Measurements from ENCODE around the gene VASN. TPM values are rescaled to one million over a fixed set of nuclear protein-coding genes. Genes with fewer than 3 reads are reported as not detected.

Gene VASN
- total RNA-seq, 1 experiment from 2014 or later = 7.1 TPM

DNA sequence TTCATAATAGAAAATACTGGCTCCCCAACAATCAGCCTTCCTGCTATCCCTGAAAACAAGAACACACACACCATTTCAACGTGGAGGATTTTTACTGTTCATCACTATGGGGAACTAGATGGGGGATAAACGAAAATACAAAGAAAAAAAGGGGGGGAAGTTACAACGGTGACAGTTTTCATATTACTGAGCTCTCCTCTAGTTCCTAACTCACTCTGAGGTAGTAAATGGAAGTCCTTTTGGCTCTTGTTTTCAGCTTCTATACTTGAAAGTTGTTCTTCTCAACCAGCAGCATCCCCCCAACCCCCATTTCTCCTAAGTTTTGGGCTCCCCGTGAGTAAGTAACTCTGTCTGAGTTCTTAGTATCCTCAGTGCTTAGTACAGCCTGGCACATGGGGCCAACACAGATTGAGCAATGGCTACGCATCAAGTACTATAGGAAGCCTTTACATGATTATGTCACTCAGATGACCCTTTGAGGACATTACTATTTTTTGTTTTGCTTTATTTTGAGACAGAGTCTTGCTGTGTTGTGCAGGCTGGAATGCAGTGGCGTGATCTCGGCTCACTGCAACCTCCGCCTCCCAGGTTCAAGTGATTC, 49.0 kb downstream of the VASN start:
- no peak for DNase-seq (ENCODE audit: low read depth)

DNA sequence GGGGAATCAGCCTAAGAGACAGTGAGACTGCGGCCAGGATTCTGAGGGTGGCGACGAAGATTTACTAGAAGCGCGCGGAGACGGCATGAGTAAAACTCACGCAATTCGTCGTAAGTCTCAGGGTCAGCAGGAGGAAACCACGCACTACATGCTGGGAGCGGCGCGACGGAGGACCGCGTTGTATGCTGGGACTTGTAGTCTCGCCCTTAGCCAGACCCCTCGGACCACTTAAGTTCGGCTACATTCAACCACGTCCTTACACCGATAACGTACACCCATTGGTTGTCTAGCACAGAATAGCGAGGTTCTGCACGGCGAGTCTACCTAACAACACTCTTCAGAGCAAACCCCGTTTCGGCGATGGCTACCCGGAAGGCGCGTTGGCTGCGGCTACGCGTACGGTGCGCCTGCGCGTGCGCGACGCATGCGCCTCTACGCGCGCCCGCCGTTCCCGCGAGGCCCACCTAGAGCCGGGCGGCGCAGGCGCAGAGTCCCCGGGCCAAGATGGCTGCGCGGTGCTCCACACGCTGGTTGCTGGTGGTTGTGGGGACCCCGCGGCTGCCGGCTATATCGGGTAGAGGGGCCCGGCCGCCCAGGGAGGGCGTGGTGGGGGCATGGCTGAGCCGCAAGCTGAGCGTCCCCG, 53.9 kb downstream of the VASN start, which contains the start of gene DNAJA3:
Gene DNAJA3, plus strand, starts transcription at position 491 of the 643 bp plus-strand sequence. Its CDS starts 14 bp downstream, at position 505.
- DNase-seq (ENCODE audit: low read depth) = peak; percentile 94

DNA sequence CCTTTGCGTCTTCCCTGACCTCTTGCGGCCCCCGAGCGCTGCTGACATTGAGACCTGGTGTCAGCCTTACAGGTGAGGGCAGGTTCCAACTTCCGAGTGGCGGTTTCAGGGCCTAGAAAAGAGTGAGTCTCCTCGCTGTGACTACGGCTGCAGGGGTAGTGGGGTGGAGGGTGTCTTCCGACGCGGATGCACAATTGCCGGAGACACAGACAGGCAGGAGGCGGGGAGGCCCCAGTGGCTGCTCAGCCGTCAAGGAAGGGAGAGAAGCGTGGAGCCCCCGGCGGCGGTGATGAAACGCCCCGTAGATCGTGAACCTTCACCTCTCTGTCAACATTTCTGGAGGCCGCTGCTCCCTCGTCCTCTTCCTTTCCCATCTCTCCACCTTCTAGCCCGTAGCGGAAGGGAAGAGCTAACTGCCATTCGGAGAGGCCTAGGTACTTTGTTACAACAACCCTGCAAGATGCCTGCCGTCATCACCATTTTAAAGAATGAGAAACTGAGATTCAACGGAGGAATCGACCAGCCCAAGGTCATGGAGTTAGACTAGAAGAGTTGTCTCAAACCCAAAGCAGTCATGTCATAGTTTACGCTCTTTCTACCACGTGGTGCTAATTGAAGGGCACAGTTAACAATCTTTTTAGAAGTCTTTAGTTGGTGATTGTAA, 54.5 kb downstream of the VASN start:
- DNase-seq (ENCODE audit: low read depth) = no peak

DNA sequence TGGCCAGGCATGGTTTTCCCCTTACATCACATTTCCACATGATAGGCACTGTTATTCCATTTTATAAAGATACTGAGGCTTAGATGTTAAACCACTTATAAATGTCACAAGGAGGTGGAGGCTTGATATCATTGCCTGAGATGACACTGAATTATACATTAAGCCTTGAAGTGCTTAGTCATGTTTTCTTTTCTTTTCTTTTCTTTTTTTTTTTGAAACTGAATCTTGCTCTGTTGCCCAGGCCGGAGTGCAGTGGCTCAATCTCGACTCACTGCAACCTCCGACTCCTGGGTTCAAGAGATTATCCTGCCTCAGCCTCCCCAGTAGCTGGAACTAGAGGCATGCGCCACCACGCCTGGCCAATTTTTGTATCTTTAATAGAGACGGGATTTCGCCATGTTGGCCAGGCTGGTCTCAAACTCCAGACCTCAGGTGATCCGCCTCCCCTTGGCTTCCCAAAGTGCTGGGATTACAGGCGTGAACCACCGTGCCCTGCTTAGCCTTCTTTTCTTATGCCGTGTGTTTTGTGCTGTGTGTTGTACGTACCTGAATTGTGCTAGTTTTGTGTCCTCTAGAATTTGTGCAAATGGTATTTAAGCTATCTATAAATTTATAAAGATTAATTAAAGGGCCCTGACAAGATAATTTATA, 55.2 kb downstream of the VASN start:
- no peak for DNase-seq (ENCODE audit: low read depth)

DNA sequence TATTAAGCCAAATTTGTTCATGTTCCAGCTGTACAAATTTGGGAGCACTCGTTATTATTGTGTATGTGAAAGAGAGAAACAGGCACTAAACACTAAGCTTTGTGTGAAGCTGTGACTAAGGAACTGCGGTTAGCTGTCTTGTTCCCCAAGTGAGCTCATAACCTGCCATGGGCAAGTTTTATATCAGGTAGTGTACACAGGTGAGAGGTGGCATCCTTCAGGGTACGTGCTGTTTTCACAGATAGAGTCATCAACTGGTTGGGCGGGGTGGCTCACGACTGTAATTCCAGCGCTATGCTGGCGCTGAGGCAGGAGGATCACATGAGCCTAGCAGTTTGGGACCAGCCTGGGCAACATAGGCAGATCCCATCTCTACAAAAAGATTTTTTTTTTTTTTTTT, 56.9 kb downstream of the VASN start:
- no peak for DNase-seq (ENCODE audit: low read depth)

DNA sequence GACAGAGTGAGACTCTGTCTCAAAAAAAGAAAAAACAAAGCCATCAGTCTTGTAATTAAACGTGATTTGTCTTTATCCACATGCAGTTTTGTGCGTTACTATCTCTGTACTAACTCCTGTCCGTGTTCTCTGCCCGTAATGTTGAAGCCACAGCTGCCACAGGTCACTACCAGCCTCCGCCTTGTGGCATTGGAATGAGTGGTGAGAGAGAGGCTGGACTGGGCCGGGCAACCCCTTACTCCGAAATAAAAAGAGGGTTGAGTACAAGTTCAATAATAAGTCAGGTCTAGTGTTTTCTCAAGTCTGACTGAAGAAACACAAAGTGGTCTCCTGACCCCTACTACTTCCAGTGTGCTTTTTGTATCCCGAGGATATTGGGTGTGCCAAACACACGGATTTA, 59.4 kb downstream of the VASN start:
- no peak for DNase-seq (ENCODE audit: low read depth)

Other genes starting within 250 kb of the VASN start
- gene SRL, start 129.8 kb upstream of the VASN start, total RNA-seq (2014; rRNA removed) = not detected in 2 replicates
- gene TFAP4, start 98.8 kb upstream of the VASN start, total RNA-seq (2014; rRNA removed) = 7.0 and 11.1 TPM in 2 replicates
- gene GLIS2, start 55.8 kb upstream of the VASN start, total RNA-seq (2014; rRNA removed) = 1.1 and 1.3 TPM in 2 replicates
- gene PAM16, start 20.5 kb upstream of the VASN start, total RNA-seq (2014; rRNA removed) = 48.1 and 62.2 TPM in 2 replicates
- gene CORO7, start 44.7 kb downstream of the VASN start, total RNA-seq (2014; rRNA removed) = 23.7 and 34.8 TPM in 2 replicates
- 64.2 and 69.4 TPM in 2 replicates for gene DNAJA3, start 54.0 kb downstream of the VASN start, total RNA-seq (2014; rRNA removed)
- gene NMRAL1, start 102.8 kb downstream of the VASN start, total RNA-seq (2014; rRNA removed) = 27.6 and 40.7 TPM in 2 replicates
- gene HMOX2, start 104.5 kb downstream of the VASN start, total RNA-seq (2014; rRNA removed) = 48.6 and 49.9 TPM in 2 replicates
- gene CDIP1, start 166.9 kb downstream of the VASN start, total RNA-seq (2014; rRNA removed) = 19.5 and 24.9 TPM in 2 replicates
- 0.06 TPM in 1 of 2 replicates, not detected in the other for gene C16orf96, start 184.5 kb downstream of the VASN start, total RNA-seq (2014; rRNA removed)
- gene UBALD1, start 243.0 kb downstream of the VASN start, total RNA-seq (2014; rRNA removed) = 4.5 and 7.7 TPM in 2 replicates

Data from LHCN-M2 (cell line).